HG02870 (cell line): ENCODE data around the gene GRM8.
A peak's percentile ranks its signal among the peaks of the same experiment; 100 is the strongest.

Source experiments
- ATAC-seq: cut with Tn5 transposase; IDR thresholded peaks from one replicate; pipeline ENCODE4 v1.9.1; 2021; ENCODE audit warnings: mild to moderate bottlenecking, moderate library complexity; ENCODE audit not compliant: unreplicated experiment

Gene GRM8

GRCh38 chr7:127231415-127231814, 21.3 kb downstream of the GRM8 start:
- no peak for ATAC-seq

GRCh38 chr7:127230192-127230925, 22.4 kb downstream of the GRM8 start:
- ATAC-seq: no peak

- no peak for ATAC-seq
Measured at GRCh38 chr7:127226685-127227374, 25.9 kb downstream of the GRM8 start.

GRCh38 chr7:127221731-127222130, 31.0 kb downstream of the GRM8 start:
- no peak for ATAC-seq

GRCh38 chr7:127214956-127215718, 37.6 kb downstream of the GRM8 start:
- no peak for ATAC-seq

- no peak for ATAC-seq
Measured at GRCh38 chr7:127209886-127210285, 42.9 kb downstream of the GRM8 start.

GRCh38 chr7:127208860-127209259, 43.9 kb downstream of the GRM8 start:
- no peak for ATAC-seq

GRCh38 chr7:127208351-127208750, 44.4 kb downstream of the GRM8 start:
- ATAC-seq: no peak

GRCh38 chr7:127207806-127208205, 44.9 kb downstream of the GRM8 start:
- ATAC-seq: no peak

- ATAC-seq: no peak
Measured at GRCh38 chr7:127207230-127207629, 45.5 kb downstream of the GRM8 start.

- no peak for ATAC-seq
Measured at GRCh38 chr7:127194571-127194970, 58.2 kb downstream of the GRM8 start.

GRCh38 chr7:127189886-127190285, 62.9 kb downstream of the GRM8 start:
- ATAC-seq: no peak

- no peak for ATAC-seq
Measured at GRCh38 chr7:127189074-127189473, 63.7 kb downstream of the GRM8 start.

GRCh38 chr7:127187740-127188139, 65.0 kb downstream of the GRM8 start:
- ATAC-seq: no peak

GRCh38 chr7:127186686-127187085, 66.1 kb downstream of the GRM8 start:
- no peak for ATAC-seq

- no peak for ATAC-seq
Measured at GRCh38 chr7:127177156-127177555, 75.6 kb downstream of the GRM8 start.

GRCh38 chr7:127162366-127162765, 90.4 kb downstream of the GRM8 start:
- ATAC-seq: no peak

- peak; percentile 60 for ATAC-seq
Measured at GRCh38 chr7:127158659-127159058, 94.1 kb downstream of the GRM8 start.

- ATAC-seq: no peak
Measured at GRCh38 chr7:127154958-127155357, 97.8 kb downstream of the GRM8 start.

GRCh38 chr7:127154101-127154500, 98.6 kb downstream of the GRM8 start:
- ATAC-seq: no peak

- no peak for ATAC-seq
Measured at GRCh38 chr7:127153315-127153714, 99.4 kb downstream of the GRM8 start.

GRCh38 chr7:127152423-127152822, 100.3 kb downstream of the GRM8 start:
- ATAC-seq: no peak
